G401.6 (cell line): ENCODE data around the gene ABCA2.

Source experiments
- FAIRE-seq: peaks from 2 replicates; lab custom pipeline; 2012; peaks lifted over from hg19 to GRCh38; lab: Jason Lieb, UNC

The ABCA2 gene

GRCh38 chr9:136960938-136961275, 67.1 kb downstream of the ABCA2 start:
- no peak for FAIRE-seq

GRCh38 chr9:136960212-136960937, 67.7 kb downstream of the ABCA2 start:
- no peak for FAIRE-seq

GRCh38 chr9:136958898-136959850, 68.9 kb downstream of the ABCA2 start:
- no peak for FAIRE-seq

- FAIRE-seq, result no peak
Observed at GRCh38 chr9:136958473-136958872, 69.6 kb downstream of the ABCA2 start.

GRCh38 chr9:136957901-136958300, 70.1 kb downstream of the ABCA2 start:
- FAIRE-seq, result no peak

GRCh38 chr9:136957461-136957860, 70.6 kb downstream of the ABCA2 start:
- no peak for FAIRE-seq
